ENCODE results near the gene P2RX3.

P2RX3 gene

DNA sequence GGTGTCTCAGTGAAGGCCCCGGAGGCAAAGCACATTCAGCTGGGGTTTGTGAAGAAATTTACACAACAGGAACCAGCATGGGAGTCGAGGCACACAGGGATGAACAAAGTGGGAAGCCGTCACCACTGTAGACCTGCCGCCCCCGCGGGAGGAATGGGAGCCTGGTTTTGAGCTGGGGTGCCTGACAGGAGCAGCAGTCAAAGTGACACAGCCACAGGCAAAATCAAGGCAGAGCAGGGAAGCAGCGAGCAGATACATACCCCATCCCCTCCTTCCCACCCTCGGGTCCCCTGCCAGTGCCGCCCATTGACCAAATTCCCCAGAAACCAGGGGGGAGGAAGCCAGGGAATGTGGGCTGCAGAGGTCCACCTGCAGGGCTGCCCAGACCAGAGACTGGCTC is 20.8 kb downstream of the P2RX3 start:
- no peak for TF ChIP-seq GATA3 (IDR thresholded peaks at IDR 0.05; ENCODE audit: low read depth, low read length)
- TF ChIP-seq GATA2 (IDR thresholded peaks at IDR 0.05; ENCODE audit: low read depth, low read length) = no peak

DNA sequence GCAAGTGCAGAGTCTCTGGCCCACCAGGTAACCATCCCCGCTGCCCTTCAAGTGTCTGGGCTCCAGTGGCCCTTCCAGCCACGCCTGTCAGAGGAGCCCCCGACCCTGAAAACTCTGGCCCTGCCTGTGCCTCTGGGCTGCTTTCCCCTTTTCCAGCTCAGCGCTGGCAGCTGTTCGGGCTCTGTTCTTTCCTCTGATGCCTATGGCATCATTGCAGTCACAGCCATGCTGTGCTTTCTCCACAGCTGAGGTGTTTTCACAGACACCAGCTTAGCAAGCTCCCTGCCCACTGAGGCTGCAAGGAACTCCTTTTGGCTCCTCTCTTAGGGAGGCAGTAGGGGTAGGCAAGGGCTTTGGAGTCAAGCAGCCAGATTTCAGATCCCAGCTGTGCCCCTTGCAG is 21.2 kb downstream of the P2RX3 start:
- TF ChIP-seq GATA2 (IDR thresholded peaks at IDR 0.05; ENCODE audit: low read depth, low read length) = no peak
- no peak for TF ChIP-seq GATA3 (IDR thresholded peaks at IDR 0.05; ENCODE audit: low read depth, low read length)

DNA sequence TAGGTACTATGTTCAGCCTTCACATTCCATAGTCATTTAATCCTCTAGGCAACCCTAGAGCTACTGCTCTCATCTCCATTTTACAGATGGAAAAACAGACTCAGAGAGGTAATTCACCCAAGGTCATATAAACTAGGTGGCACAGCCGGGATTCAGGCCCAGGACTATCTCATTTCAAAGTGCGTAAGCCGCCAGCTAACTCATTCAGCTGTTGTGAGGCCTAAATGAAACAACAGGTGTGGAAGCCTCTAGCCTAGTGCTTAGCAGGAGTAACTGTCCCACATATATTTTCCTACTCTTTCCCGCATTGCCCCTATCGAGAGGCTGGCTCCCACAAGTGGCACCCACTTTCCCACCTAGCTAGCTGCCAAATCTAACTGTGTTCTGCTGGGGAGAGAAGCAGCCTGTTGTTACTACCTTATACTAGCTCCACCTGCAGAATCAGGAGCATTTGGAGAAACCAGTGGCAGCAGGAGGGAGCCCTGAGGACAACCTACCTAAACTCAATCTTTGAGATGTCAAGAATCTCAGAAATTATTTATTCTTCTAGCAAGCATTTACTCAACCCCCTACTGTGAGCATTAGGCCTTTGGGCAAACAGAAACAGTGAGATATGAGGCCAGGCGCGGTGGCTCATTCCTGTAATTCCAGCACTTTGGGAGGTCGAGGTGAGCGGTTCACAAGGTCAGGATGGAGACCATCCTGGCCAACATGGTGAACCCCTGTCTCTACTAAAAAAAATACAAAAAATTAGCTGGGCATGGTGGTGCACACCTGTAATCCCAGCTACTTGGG is 21.9 kb downstream of the P2RX3 start:
- TF ChIP-seq GATA3 (IDR thresholded peaks at IDR 0.05; ENCODE audit: low read depth, low read length) = no peak

DNA sequence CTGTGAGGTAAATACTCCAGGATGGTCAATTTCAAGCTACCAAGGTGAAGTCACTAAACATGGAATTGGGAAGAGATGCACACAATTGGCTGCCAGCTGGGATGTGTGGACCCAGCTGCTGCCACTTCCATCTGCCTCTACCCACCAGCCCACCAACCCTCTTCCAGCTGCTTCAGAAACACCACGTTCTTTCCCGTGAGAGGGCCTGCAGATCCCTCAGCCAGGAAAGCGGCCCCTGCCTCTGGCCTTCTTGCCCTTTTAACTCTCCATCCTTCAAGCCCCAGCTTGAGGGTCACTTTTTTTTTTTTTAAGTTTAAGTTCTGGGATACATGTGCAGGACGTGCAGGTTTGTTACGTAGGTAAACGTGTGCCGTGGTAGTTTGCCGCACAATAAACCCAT is 22.8 kb downstream of the P2RX3 start:
- TF ChIP-seq GATA2 (IDR thresholded peaks at IDR 0.05; ENCODE audit: low read depth, low read length) (no peak), GATA3 (IDR thresholded peaks at IDR 0.05; ENCODE audit: low read depth, low read length) (no peak)

DNA sequence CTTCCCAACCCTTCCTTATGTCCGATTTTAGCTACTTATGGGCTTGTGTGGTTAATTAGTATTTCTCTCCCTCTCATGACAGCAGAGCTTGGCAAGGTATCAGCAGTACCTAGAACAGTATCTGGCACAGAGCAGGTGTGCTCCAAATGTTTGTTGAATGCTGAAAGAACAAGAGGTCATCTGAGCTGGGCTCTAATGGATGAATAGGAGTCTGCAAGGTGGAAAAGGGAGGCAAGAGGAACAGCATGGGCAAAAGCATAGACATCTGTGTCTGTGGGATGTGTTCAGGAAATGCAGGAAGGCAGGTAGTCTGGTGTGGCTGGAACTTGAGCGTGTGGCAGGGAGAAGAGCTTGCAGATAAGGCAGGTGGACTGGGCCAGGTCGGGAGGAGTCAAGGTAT is 23.8 kb downstream of the P2RX3 start:
- TF ChIP-seq GATA3 (IDR thresholded peaks at IDR 0.05; ENCODE audit: low read depth, low read length) (no peak), GATA2 (IDR thresholded peaks at IDR 0.05; ENCODE audit: low read depth, low read length) (no peak)

DNA sequence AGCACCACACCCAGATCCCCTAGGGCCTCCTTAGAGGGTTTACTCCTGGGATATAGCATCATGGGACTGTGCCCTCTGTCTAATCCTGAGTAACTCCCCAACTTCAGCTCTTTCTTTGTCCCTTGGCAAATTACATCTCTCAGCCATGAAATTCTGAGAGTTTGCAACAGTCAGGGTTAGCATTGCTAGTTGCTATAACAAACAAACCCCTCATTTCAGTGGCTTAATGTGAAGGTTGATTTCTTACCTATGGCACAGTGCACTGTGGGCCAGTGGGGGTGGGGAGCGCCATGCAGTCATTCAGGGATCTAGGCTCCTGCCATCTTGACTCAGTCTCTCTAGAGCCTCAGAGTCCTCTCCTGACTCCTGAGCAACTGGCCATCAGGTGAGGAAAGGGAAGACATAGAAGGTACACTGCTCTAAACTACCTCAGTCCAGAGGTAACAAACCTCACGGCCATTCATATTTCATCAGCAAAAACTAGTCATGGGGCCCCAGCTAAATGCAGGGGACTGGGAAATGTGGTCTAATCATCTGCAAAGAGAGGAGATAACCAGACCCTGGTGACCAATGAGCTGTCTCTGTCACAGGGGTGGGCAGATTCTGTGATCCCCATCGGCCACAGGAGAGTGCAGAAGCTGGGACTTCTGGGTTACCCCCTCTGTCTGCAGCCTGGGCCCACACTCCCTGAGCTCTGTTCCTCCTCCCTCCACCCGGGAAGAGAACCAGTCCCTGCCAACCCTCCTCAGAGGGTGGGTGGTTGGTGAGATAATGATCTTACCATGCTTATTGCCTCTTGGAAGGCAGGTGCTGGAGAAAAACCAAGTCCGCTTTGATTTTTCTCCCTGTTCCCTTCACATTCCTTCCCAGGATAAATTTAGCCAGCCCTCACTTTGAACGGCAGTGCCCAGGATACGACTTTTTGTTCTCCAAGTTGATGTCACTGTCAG is 25.3 kb downstream of the P2RX3 start:
- TF ChIP-seq GATA3 (IDR thresholded peaks at IDR 0.05; ENCODE audit: low read depth, low read length) = no peak
- TF ChIP-seq GATA2 (IDR thresholded peaks at IDR 0.05; ENCODE audit: low read depth, low read length) = no peak

DNA sequence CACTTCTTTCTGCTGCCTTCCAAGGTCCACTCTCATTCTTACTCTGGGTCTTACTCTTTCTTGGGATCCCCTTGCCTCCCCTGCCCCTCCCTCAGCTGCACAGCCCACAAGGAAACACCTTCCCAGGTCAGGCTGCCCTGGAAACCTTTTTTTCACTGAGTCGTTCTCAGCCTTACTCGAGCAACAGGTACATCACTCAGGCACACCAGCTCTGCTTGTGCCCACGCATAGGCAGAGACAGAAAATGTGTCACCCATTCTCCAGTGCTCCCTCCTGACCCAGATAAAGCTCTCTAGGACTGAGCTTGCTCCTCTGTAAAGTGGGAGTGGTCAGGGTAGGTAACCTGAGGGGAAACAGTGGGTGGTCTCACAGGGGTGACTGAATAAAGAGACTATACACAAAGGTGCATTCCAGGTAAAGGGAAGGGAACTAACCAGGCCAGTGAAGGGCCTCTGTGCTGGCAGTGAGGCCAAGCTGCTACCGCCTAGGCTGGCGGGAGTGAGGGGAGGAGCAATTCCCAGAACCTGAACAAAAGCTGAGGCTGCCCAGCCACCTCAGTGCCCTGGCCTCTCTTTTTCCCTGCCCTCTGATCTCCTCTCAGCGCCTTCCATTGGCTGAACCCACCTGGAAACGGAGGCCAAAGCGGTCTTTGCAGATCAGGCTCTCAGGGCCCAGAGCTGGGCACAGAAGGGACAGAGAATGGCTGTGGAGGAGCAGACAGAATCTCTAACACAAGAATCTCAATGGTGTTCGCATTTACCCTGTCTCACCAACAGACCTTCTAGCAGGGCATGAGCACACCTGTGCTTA is 26.9 kb downstream of the P2RX3 start:
- no peak for TF ChIP-seq GATA3 (IDR thresholded peaks at IDR 0.05; ENCODE audit: low read depth, low read length)
- TF ChIP-seq GATA2 (IDR thresholded peaks at IDR 0.05; ENCODE audit: low read depth, low read length) = no peak

DNA sequence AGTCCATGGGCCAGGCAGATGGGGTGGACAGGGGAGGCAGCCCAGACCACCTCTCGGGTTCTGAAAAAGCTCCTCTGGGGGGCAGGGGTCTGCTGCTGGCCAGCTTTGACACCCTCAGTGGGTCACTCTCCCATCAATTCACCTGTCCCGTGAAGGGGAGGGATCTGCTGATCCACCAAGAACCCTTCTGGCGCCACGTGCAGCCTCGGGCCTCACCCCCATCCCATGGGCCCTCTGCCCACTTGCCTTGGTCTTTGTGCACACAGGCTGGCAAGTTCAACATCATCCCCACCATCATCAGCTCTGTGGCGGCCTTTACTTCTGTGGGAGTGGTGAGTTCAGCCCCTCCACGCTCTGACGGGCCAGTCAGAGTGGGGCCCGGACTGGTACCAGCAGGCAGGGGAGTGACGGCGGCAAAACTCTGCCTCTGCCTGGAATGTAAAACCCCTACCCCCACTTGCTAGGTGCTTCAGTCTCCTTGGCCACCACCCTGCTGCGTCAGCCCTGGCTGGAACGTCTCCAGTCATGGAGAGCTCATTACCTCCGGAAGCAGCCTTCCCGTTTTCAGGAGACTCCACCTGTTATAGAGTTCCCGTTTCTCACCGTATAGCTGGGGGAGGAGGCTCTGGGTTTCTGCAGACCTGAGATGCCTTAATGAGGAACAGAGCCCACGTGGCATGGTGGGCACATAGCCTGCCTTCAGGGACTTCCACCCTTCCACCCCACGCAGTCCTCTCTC is 30.1 kb downstream of the P2RX3 start:
- TF ChIP-seq GATA2 (IDR thresholded peaks at IDR 0.05; ENCODE audit: low read depth, low read length) = no peak
- TF ChIP-seq GATA3 (IDR thresholded peaks at IDR 0.05; ENCODE audit: low read depth, low read length) = no peak

DNA sequence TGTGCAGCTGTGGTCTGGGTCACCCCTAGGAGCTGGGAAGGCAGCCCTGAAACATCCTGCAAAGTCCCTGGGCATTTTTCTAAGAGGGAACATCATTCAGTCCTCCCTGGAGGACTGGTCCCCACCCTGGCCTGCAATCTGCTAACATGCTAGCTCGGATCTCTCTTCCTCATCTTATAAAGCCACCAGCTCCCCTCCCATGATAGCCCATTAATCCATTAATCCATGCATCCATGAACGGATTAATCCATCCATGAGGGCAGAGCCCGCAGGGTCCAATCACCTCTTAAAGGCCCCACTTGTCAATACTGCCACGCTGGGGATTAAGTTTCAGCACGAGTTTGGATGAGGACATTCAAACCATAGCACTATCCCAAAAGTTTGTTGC is 30.7 kb downstream of the P2RX3 start:
- TF ChIP-seq GATA2 (IDR thresholded peaks at IDR 0.05; ENCODE audit: low read depth, low read length) (no peak), GATA3 (IDR thresholded peaks at IDR 0.05; ENCODE audit: low read depth, low read length) (no peak)

DNA sequence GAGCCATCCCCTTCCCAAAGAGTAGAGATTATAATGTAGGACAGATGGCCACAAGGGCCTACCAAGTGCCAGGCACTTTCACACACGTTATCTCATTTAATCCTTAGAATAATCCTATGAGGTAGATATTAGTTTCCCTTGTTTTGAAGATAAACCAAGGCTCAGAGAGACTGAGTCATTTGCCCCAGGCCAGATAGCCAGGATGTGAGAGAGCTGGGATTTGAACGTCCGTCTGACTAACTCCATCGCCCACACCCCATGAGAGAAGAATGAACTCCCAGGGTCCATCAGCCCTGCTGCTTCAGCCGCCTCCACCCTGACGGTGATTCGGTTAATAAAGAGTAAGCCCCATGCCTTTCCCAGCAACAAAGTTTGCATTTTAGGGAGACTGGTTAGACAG is 32.1 kb downstream of the P2RX3 start:
- no peak for TF ChIP-seq GATA3 (IDR thresholded peaks at IDR 0.05; ENCODE audit: low read depth, low read length)
- no peak for TF ChIP-seq GATA2 (IDR thresholded peaks at IDR 0.05; ENCODE audit: low read depth, low read length)

DNA sequence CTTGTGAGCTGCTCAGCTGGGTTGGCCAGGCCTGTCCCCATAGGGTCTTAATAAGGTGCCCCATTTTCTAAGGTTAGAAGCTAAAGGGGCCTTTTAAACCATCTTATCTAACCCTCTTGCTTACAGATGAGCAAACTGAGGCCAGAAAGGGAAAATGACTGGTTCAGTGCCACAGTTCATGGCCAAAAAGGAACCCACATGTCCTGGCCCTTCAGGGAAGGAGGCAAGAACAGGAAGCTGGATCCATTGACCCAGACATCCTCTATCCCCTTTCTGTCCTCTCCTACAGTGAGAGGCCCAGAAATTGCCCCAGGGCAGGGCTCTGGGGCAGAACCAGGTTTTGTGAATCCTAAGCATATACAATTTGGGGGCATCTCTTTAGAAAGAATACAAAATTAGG is 32.8 kb downstream of the P2RX3 start:
- TF ChIP-seq GATA3 (IDR thresholded peaks at IDR 0.05; ENCODE audit: low read depth, low read length) = no peak
- no peak for TF ChIP-seq GATA2 (IDR thresholded peaks at IDR 0.05; ENCODE audit: low read depth, low read length)

DNA sequence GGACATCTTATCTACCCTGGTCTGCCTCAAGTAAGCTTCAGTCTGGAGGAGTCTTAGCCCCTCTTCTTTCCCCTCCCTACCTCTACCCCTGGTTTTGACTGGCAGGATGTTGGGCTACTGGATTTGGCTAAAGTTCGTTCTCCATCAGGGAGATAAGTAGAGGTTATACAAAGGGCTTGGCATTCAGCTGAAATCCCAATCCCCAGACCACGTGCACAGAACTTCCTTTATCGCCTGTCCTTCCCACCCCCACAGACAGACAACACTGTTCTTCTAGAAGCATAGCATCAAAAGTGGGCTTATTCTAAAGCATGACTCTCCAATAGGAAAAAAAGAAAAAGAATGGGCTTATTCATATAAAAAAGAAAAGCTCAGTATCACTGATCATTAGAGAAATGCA is 35.0 kb downstream of the P2RX3 start:
- TF ChIP-seq GATA3 (IDR thresholded peaks at IDR 0.05; ENCODE audit: low read depth, low read length) (no peak), GATA2 (IDR thresholded peaks at IDR 0.05; ENCODE audit: low read depth, low read length) (no peak)

DNA sequence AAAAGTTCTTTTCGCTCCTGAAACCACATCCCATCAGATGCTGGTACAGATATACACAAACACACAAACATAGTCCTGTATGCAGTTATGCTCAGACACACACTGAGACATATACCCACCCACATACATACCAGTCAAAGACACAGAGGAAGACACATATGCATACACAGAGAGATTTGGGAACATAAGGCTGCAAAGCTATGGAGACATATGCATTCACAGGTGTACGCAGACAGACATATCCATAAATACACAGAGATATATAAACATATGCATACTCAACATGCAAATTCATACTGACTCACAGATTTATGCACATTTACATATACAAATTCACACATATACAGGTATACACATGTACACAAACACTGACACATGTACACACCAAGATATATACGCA is 36.8 kb downstream of the P2RX3 start:
- TF ChIP-seq GATA3 (IDR thresholded peaks at IDR 0.05; ENCODE audit: low read depth, low read length) = no peak
- no peak for TF ChIP-seq GATA2 (IDR thresholded peaks at IDR 0.05; ENCODE audit: low read depth, low read length)
